WTC11 (cell line): ENCODE data around the gene BRI3. TPM values are rescaled to one million over a fixed set of nuclear protein-coding genes. Genes with fewer than 3 reads are reported as not detected.

Source experiments
- ATAC-seq: fragments of 200-7000 bp; cut with Tn5 transposase; 2 replicates; pipeline ENCODE4 v1.10.0; 2021; ENCODE audit warnings: mild to moderate bottlenecking, moderate library complexity
- CTCF ChIA-PET: fragments of 300-600 bp; sonication (Branson Sonifier 250); formaldehyde crosslinking; loops from one replicate; lab custom pipeline; 2021; ENCODE audit warnings: antibody characterized with exemption; lab: Charles Lee
- POLR2A ChIA-PET: fragments of 350-600 bp; sonication (Branson Sonifier 250); formaldehyde crosslinking; loops from one replicate; lab custom pipeline; 2021; ENCODE audit warnings: antibody characterized with exemption; lab: Charles Lee
- DNase-seq: peaks from one replicate; pipeline ENCODE4 v3.0.0; 2021; ENCODE audit warnings: low spot score
- H3K27ac Mint-ChIP-seq: 2 replicates; pipeline ENCODE4 v1.8.0; 2021; ENCODE audit warnings: mixed read lengths
- H3K27me3 Mint-ChIP-seq: 2 replicates; pipeline ENCODE4 v1.8.0; 2021; ENCODE audit warnings: low read depth, mild to moderate bottlenecking, moderate library complexity, mixed read lengths
- H3K36me3 Mint-ChIP-seq: 2 replicates; pipeline ENCODE4 v1.8.0; 2021; ENCODE audit warnings: mixed read lengths
- H3K4me1 Mint-ChIP-seq: 2 replicates; pipeline ENCODE4 v1.8.0; 2022; ENCODE audit warnings: mixed read lengths
- H3K4me3 Mint-ChIP-seq: 2 replicates; pipeline ENCODE4 v1.8.0; 2021; ENCODE audit warnings: mild to moderate bottlenecking, moderate library complexity, mixed read lengths
- H3K9me3 Mint-ChIP-seq: 2 replicates; pipeline ENCODE4 v1.8.0; 2021; ENCODE audit warnings: mixed read lengths
- AR ChIP-seq: fragments of 250-450 bp; sonication (Bioruptor Pico); IDR thresholded peaks from 2 replicates; pipeline ENCODE4 v1.9.0; 2021; ENCODE audit warnings: mild to moderate bottlenecking
- CREB1 ChIP-seq: sonication (generic); formaldehyde crosslinking; IDR thresholded peaks from 2 replicates; pipeline ENCODE4 v1.8.0; 2023; ENCODE audit warnings: mild to moderate bottlenecking, missing genetic modification reagents
- ERG ChIP-seq: fragments of 250-450 bp; sonication (Bioruptor Pico); IDR thresholded peaks from 2 replicates; pipeline ENCODE4 v1.8.0; 2021; ENCODE audit warnings: mild to moderate bottlenecking
- ESRRA ChIP-seq: sonication (generic); formaldehyde crosslinking; IDR thresholded peaks from 2 replicates; pipeline ENCODE4 v1.8.1; 2022; ENCODE audit warnings: mild to moderate bottlenecking, missing genetic modification reagents, borderline replicate concordance
- FOXK1 ChIP-seq: sonication (generic); formaldehyde crosslinking; IDR thresholded peaks from 2 replicates; pipeline ENCODE4 v1.8.0; 2022; ENCODE audit warnings: mild to moderate bottlenecking, moderate library complexity, missing genetic modification reagents
- FOXP1 ChIP-seq: sonication (generic); formaldehyde crosslinking; IDR thresholded peaks from 2 replicates; pipeline ENCODE4 v1.8.0; 2022; ENCODE audit warnings: missing genetic modification reagents, mild to moderate bottlenecking, moderate library complexity, borderline replicate concordance
- FOXP4 ChIP-seq: sonication (generic); formaldehyde crosslinking; IDR thresholded peaks from 2 replicates; pipeline ENCODE4 v1.8.0; 2022; ENCODE audit warnings: mild to moderate bottlenecking, missing genetic modification reagents
- GABPB1 ChIP-seq: sonication (generic); formaldehyde crosslinking; IDR thresholded peaks from 2 replicates; pipeline ENCODE4 v1.8.1; 2023; ENCODE audit warnings: mild to moderate bottlenecking, missing genetic modification reagents
- MLX ChIP-seq: sonication (generic); formaldehyde crosslinking; IDR thresholded peaks from 2 replicates; pipeline ENCODE4 v1.8.1; 2023; ENCODE audit warnings: mild to moderate bottlenecking, missing genetic modification reagents, moderate library complexity
- MXD4 ChIP-seq: fragments of 250-450 bp; sonication (Bioruptor Pico); IDR thresholded peaks from 2 replicates; pipeline ENCODE4 v1.8.0; 2021; ENCODE audit warnings: mild to moderate bottlenecking, moderate library complexity, borderline replicate concordance
- NFE2L1 ChIP-seq: sonication (generic); formaldehyde crosslinking; IDR thresholded peaks from 2 replicates; pipeline ENCODE4 v1.8.1; 2023; ENCODE audit warnings: missing genetic modification reagents
- RORB ChIP-seq: fragments of 250-450 bp; sonication (Bioruptor Pico); IDR thresholded peaks from 2 replicates; pipeline ENCODE4 v1.9.0; 2021; ENCODE audit warnings: mild to moderate bottlenecking
- SMAD3 ChIP-seq: sonication (generic); formaldehyde crosslinking; IDR thresholded peaks from 2 replicates; pipeline ENCODE4 v1.8.0; 2022; ENCODE audit warnings: missing genetic modification reagents, mild to moderate bottlenecking, borderline replicate concordance
- ZBTB43 ChIP-seq: sonication (generic); formaldehyde crosslinking; IDR thresholded peaks from 2 replicates; pipeline ENCODE4 v1.8.1; 2023; ENCODE audit warnings: mild to moderate bottlenecking, missing genetic modification reagents
- ZMAT4 ChIP-seq: fragments of 250-450 bp; sonication (Bioruptor Pico); IDR thresholded peaks from 2 replicates; pipeline ENCODE4 v1.9.0; 2021; ENCODE audit warnings: mild to moderate bottlenecking
- ZNF138 ChIP-seq: sonication (generic); formaldehyde crosslinking; conservative IDR thresholded peaks from 2 replicates; pipeline ENCODE4 v1.8.1; 2022; ENCODE audit warnings: mild to moderate bottlenecking, moderate library complexity, missing genetic modification reagents
- ZNF219 ChIP-seq: sonication (generic); formaldehyde crosslinking; IDR thresholded peaks from 2 replicates; pipeline ENCODE4 v1.8.0; 2023; ENCODE audit warnings: missing genetic modification reagents, mild to moderate bottlenecking, borderline replicate concordance
- ZNF263 ChIP-seq: sonication (generic); formaldehyde crosslinking; IDR thresholded peaks from 2 replicates; pipeline ENCODE4 v1.8.1; 2022; ENCODE audit warnings: low read depth, mild to moderate bottlenecking, moderate library complexity, missing genetic modification reagents
- ZNF671 ChIP-seq: fragments of 250-450 bp; sonication (Bioruptor Pico); IDR thresholded peaks from 2 replicates; pipeline ENCODE4 v1.8.0; 2021; ENCODE audit warnings: mild to moderate bottlenecking
- total RNA-seq: library from RNA; stranded (reverse); gene quantifications from 3 replicates; pipeline ENCODE4 v1.2.3, GENCODE V29; 2021
- TF ChIP-seq, protein P1 (sequence below): sonication (generic); formaldehyde crosslinking; IDR thresholded peaks from 2 replicates; pipeline ENCODE4 v1.8.0; 2022; ENCODE audit warnings: missing genetic modification reagents

The BRI3 gene
- total RNA-seq, 1 experiment from 2014 or later, result 112 TPM

DNA sequence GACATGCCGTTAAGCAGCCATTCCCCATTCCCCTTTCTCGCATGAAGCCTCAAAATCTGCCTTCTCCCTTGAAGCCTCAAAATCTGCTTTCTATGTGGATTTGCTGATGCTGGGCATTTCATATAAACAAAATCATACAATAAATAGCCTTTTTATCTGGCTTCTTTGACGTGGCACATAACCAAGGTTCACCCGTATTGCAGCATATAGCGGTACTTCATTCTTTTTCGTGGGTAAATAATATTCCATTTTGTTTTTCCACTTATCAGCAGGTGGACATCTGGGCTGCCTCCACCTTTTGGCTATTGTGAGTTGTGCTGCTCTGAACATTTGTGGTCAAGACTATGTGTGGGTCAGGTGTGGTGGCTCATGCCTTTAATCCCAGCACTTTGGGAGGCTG is 57.0 kb downstream of the BRI3 start:
- CTCF ChIA-PET, result no interaction called here

DNA sequence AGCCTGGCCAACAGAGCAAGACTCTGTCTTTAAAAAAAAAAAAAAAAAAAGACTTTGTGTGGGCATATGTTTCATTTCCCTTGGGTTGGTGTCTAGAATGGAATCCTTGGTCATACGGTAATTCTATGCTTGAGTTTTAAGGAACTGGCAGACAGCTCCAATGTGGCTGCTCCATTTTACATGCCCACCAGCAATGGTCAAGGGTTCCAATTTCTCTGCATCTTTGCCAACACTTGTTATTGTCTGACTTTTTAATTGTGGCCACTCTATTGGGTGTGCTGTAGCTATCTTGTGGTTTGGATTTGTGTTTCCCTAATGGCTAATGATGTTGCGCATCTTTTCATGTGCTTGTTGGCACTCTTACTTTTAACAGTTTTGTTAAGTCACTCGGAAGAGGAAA is 57.6 kb downstream of the BRI3 start:
- H3K9me3 Mint-ChIP-seq, result peaks cover 8% of the 10 kb centered on the region
- CTCF ChIA-PET, result no interaction called here
- TF ChIP-seq ZNF671 (CRISPR knock-in tag) (no peak), ZBTB43 (CRISPR knock-in tag) (no peak), MLX (CRISPR knock-in tag) (no peak), ZNF219 (CRISPR knock-in tag) (no peak), ERG (CRISPR knock-in tag) (no peak), FOXK1 (CRISPR knock-in tag) (no peak)
- TF ChIP-seq, all 79 proteins: peak for 0
- H3K27ac Mint-ChIP-seq, result no peak overlapping the region
- no peak overlapping the region for H3K4me3 Mint-ChIP-seq
- ATAC-seq (no peak), DNase-seq (no peak)
- H3K36me3 Mint-ChIP-seq, result peaks cover 10% of the 10 kb centered on the region
- POLR2A ChIA-PET, result no interaction called here
- no peaks in the 10 kb centered on the region for H3K27me3 Mint-ChIP-seq
- H3K4me1 Mint-ChIP-seq, result no peaks in the 10 kb centered on the region

More for the DNA sequence above, 57.0 kb downstream of the BRI3 start:
- ATAC-seq (no peak), DNase-seq (no peak)
- no peak for TF ChIP-seq ZNF138 (CRISPR knock-in tag)
- TF ChIP-seq RORB (CRISPR knock-in tag), result no peak
- no peak for TF ChIP-seq FOXP1
- no peak for TF ChIP-seq MXD4 (CRISPR knock-in tag)
- TF ChIP-seq CREB1, result no peak
- TF ChIP-seq ZNF263 (CRISPR knock-in tag), result no peak
- no peak for TF ChIP-seq ZMAT4 (CRISPR knock-in tag)
- no peak for TF ChIP-seq SMAD3 (CRISPR knock-in tag)
- TF ChIP-seq AR, result no peak
- TF ChIP-seq FOXK1 (CRISPR knock-in tag), result no peak
- TF ChIP-seq, protein P1, sequence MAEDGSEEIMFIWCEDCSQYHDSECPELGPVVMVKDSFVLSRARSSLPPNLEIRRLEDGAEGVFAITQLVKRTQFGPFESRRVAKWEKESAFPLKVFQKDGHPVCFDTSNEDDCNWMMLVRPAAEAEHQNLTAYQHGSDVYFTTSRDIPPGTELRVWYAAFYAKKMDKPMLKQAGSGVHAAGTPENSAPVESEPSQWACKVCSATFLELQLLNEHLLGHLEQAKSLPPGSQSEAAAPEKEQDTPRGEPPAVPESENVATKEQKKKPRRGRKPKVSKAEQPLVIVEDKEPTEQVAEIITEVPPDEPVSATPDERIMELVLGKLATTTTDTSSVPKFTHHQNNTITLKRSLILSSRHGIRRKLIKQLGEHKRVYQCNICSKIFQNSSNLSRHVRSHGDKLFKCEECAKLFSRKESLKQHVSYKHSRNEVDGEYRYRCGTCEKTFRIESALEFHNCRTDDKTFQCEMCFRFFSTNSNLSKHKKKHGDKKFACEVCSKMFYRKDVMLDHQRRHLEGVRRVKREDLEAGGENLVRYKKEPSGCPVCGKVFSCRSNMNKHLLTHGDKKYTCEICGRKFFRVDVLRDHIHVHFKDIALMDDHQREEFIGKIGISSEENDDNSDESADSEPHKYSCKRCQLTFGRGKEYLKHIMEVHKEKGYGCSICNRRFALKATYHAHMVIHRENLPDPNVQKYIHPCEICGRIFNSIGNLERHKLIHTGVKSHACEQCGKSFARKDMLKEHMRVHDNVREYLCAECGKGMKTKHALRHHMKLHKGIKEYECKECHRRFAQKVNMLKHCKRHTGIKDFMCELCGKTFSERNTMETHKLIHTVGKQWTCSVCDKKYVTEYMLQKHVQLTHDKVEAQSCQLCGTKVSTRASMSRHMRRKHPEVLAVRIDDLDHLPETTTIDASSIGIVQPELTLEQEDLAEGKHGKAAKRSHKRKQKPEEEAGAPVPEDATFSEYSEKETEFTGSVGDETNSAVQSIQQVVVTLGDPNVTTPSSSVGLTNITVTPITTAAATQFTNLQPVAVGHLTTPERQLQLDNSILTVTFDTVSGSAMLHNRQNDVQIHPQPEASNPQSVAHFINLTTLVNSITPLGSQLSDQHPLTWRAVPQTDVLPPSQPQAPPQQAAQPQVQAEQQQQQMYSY (CRISPR knock-in tag), result no peak
- no peak for TF ChIP-seq ESRRA (CRISPR knock-in tag)
- TF ChIP-seq NFE2L1 (CRISPR knock-in tag), result no peak
- TF ChIP-seq FOXP4 (CRISPR knock-in tag), result no peak
- TF ChIP-seq GABPB1 (CRISPR knock-in tag), result no peak
- H3K4me1 Mint-ChIP-seq, result no peaks in the 10 kb centered on the region
- H3K36me3 Mint-ChIP-seq, result peaks cover 10% of the 10 kb centered on the region
- H3K27me3 Mint-ChIP-seq, result no peaks in the 10 kb centered on the region
- H3K9me3 Mint-ChIP-seq, result peaks cover 8% of the 10 kb centered on the region
- no peak overlapping the region for H3K4me3 Mint-ChIP-seq
- H3K27ac Mint-ChIP-seq, result no peak overlapping the region
- POLR2A ChIA-PET, result no interaction called here
